NCI-H2029 (cell line): ENCODE measurements around the gene KRTAP12-3.
"Not testable (repeated sequence)": the region's sequence is repeated elsewhere in the genome, so short reads cannot be mapped to it uniquely, and the experiment has no call there.

ENCODE experiments used
- DNase-seq: peaks from one replicate; lab custom pipeline; 2025; lab: John Stamatoyannopoulos, UW

Gene KRTAP12-3

GRCh38 chr21:44627181-44627822 lies 30.4 kb upstream of the KRTAP12-3 start:
- not testable (repeated sequence) for DNase-seq

GRCh38 chr21:44627831-44628233 lies 29.9 kb upstream of the KRTAP12-3 start:
- not testable (repeated sequence) for DNase-seq

GRCh38 chr21:44628707-44629391 lies 28.9 kb upstream of the KRTAP12-3 start:
- DNase-seq, result no peak

GRCh38 chr21:44630440-44630839 lies 27.3 kb upstream of the KRTAP12-3 start:
- no peak for DNase-seq

GRCh38 chr21:44632067-44632466 lies 25.7 kb upstream of the KRTAP12-3 start:
- DNase-seq, result no peak

- DNase-seq, result no peak
These were observed 21.3 kb upstream of the KRTAP12-3 start for GRCh38 chr21:44636209-44637017.

- DNase-seq, result no peak
These were observed 20.5 kb upstream of the KRTAP12-3 start, which contains the start of gene KRTAP10-10 for GRCh38 chr21:44637018-44637850. KRTAP10-10 (plus strand) TSS chr21:44637356; CDS start chr21:44637418, 62 bp downstream.

- not testable (repeated sequence) for DNase-seq
These were observed 19.8 kb upstream of the KRTAP12-3 start for GRCh38 chr21:44637851-44638348.

- not testable (repeated sequence) for DNase-seq
These were observed 19.0 kb upstream of the KRTAP12-3 start for GRCh38 chr21:44638506-44639330.

GRCh38 chr21:44639331-44639655 lies 18.4 kb upstream of the KRTAP12-3 start:
- no peak for DNase-seq

GRCh38 chr21:44640761-44641160 lies 17.0 kb upstream of the KRTAP12-3 start:
- no peak for DNase-seq

- DNase-seq, result no peak
These were observed 13.9 kb upstream of the KRTAP12-3 start for GRCh38 chr21:44643741-44644310.

GRCh38 chr21:44644878-44645277 lies 12.9 kb upstream of the KRTAP12-3 start:
- DNase-seq, result no peak

- not testable (repeated sequence) for DNase-seq
These were observed 11.1 kb upstream of the KRTAP12-3 start, which contains the start of gene KRTAP10-11 for GRCh38 chr21:44646366-44647221. KRTAP10-11 (plus strand) TSS chr21:44646414; CDS start chr21:44646459, 45 bp downstream.

- DNase-seq, result no peak
These were observed 10.5 kb upstream of the KRTAP12-3 start for GRCh38 chr21:44647222-44647552.

- DNase-seq, result no peak
These were observed 9.0 kb upstream of the KRTAP12-3 start for GRCh38 chr21:44648557-44649311.

GRCh38 chr21:44649521-44650100 lies 8.1 kb upstream of the KRTAP12-3 start:
- DNase-seq, result no peak

GRCh38 chr21:44650265-44650972 lies 7.3 kb upstream of the KRTAP12-3 start:
- no peak for DNase-seq
